Loucy (cell line): ENCODE data around the gene SHFL.

Source experiments
- CTCF ChIP-seq: fragments of 200-600 bp; sonication (generic); conservative IDR thresholded peaks from 2 replicates; pipeline ENCODE4 v1.5.1; 2014; ENCODE audit warnings: mild to moderate bottlenecking, antibody characterized with exemption, low read length
- EZH2phosphoT487 ChIP-seq: fragments of 200-600 bp; IDR thresholded peaks from 2 replicates; pipeline ENCODE4 v1.6.1; 2018; ENCODE audit warnings: antibody characterized with exemption, mild to moderate bottlenecking, moderate library complexity, borderline replicate concordance

GRCh38 chr19:10096615-10096963 is 10.5 kb downstream of the SHFL start:
- TF ChIP-seq CTCF, result no peak
- TF ChIP-seq EZH2phosphoT487, result no peak
